Mesenchymal stem cell (in vitro differentiated cells and primary cell): ENCODE measurements around the gene FRMD4A.
A peak's percentile ranks its signal among the peaks of the same experiment; 100 is the strongest.
"Not testable (repeated sequence)": the region's sequence is repeated elsewhere in the genome, so short reads cannot be mapped to it uniquely, and the experiment has no call there.

Experiments
- DNase-seq: peaks from one replicate; pipeline ENCODE4 v3.0.0-alpha.2; 2013
- H2AFZ ChIP-seq: one replicate; pipeline ENCODE4 v1.6.1; 2013; ENCODE audit warnings: low read depth, mild to moderate bottlenecking, control low read depth, inconsistent platforms, low read length, moderate library complexity
- H2AK5ac ChIP-seq: 2 replicates; pipeline ENCODE4 v1.6.1; 2013; ENCODE audit warnings: low read length, moderate library complexity, mild to moderate bottlenecking, inconsistent platforms; ENCODE audit not compliant: severe bottlenecking
- H2BK120ac ChIP-seq: one replicate; pipeline ENCODE4 v1.6.1; 2013; ENCODE audit warnings: low read depth, mild to moderate bottlenecking, inconsistent platforms, low read length, moderate library complexity
- H2BK12ac ChIP-seq, 2 experiments: one replicate each; pipeline ENCODE4 v1.6.1; 2013; ENCODE audit warnings: inconsistent platforms in 2 of 2, low read length in 2 of 2, mild to moderate bottlenecking in 2 of 2, moderate library complexity in 2 of 2, control low read depth in 1 of 2
- H2BK15ac ChIP-seq: one replicate; pipeline ENCODE4 v1.6.1; 2013; ENCODE audit warnings: mild to moderate bottlenecking, low read depth, inconsistent platforms; ENCODE audit not compliant: poor library complexity, severe bottlenecking
- H2BK5ac ChIP-seq: 2 replicates; pipeline ENCODE4 v1.6.1; 2013; ENCODE audit warnings: low read depth, mild to moderate bottlenecking, low read length, control low read depth, inconsistent platforms; ENCODE audit not compliant: poor library complexity, severe bottlenecking
- H3K14ac ChIP-seq, 2 experiments: one replicate each; pipeline ENCODE4 v1.6.1; 2013; ENCODE audit warnings: inconsistent platforms in 2 of 2, low read length in 2 of 2, control low read depth in 1 of 2, mild to moderate bottlenecking in 1 of 2, moderate library complexity in 1 of 2
- H3K18ac ChIP-seq, 2 experiments: one replicate each; pipeline ENCODE4 v1.6.1; 2013; ENCODE audit warnings: inconsistent platforms in 2 of 2, low read length in 2 of 2, control low read depth in 1 of 2, low read depth in 1 of 2, mild to moderate bottlenecking in 1 of 2
- H3K23ac ChIP-seq, 2 experiments: one replicate each; pipeline ENCODE4 v1.6.1; 2013; ENCODE audit warnings: inconsistent platforms in 2 of 2, low read length in 2 of 2, mild to moderate bottlenecking in 2 of 2, moderate library complexity in 2 of 2, control low read depth in 1 of 2
- H3K27ac ChIP-seq: 2 replicates; pipeline ENCODE4 v1.5.1; 2013; ENCODE audit warnings: mild to moderate bottlenecking, moderate library complexity, low read length, control low read depth, inconsistent platforms; ENCODE audit not compliant: poor library complexity, severe bottlenecking
- H3K27me3 ChIP-seq, 2 experiments: 2 replicates each; pipeline versions ENCODE4 v1.6.1 to v1.7.0; 2013; ENCODE audit warnings: low read length in 2 of 2, mild to moderate bottlenecking in 2 of 2, moderate library complexity in 2 of 2, control low read depth in 1 of 2, inconsistent platforms in 1 of 2; ENCODE audit not compliant: control insufficient read depth in 1 of 2, insufficient read depth in 1 of 2
- H3K36me3 ChIP-seq, 2 experiments: 2 replicates each; pipeline versions ENCODE4 v1.6.1 to v1.7.0; 2013; ENCODE audit warnings: low read length in 2 of 2, control low read depth in 1 of 2, inconsistent platforms in 1 of 2, low read depth in 1 of 2, mild to moderate bottlenecking in 1 of 2; ENCODE audit not compliant: insufficient read depth in 2 of 2, control insufficient read depth in 1 of 2
- H3K4ac ChIP-seq, 2 experiments: one replicate each; pipeline ENCODE4 v1.6.1; 2013; ENCODE audit warnings: inconsistent platforms in 2 of 2, low read length in 2 of 2, mild to moderate bottlenecking in 2 of 2, moderate library complexity in 2 of 2, control low read depth in 1 of 2, low read depth in 1 of 2
- H3K4me1 ChIP-seq: 2 replicates; pipeline ENCODE4 v1.6.1; 2013; ENCODE audit warnings: low read depth, low read length, control low read depth; ENCODE audit not compliant: control insufficient read depth, insufficient read depth
- H3K4me2 ChIP-seq: 2 replicates; pipeline ENCODE4 v1.6.1; 2013; ENCODE audit warnings: low read length, mild to moderate bottlenecking, inconsistent platforms; ENCODE audit not compliant: poor library complexity, severe bottlenecking
- H3K4me3 ChIP-seq, 2 experiments: 2 replicates each; pipeline versions ENCODE4 v1.5.1 to v1.7.0; 2013; ENCODE audit warnings: low read length in 2 of 2, mild to moderate bottlenecking in 2 of 2, control low read depth in 1 of 2, low read depth in 1 of 2; ENCODE audit not compliant: insufficient read depth in 1 of 2
- H3K79me1 ChIP-seq: replicated peaks from 2 replicates; pipeline ENCODE4 v1.6.1; 2013; ENCODE audit warnings: mild to moderate bottlenecking, control low read depth, low read length, inconsistent platforms; ENCODE audit not compliant: poor library complexity, severe bottlenecking
- H3K9ac ChIP-seq: 2 replicates; pipeline ENCODE4 v1.7.0; 2013; ENCODE audit warnings: mild to moderate bottlenecking, low read length, moderate library complexity
- H3K9me3 ChIP-seq: 2 replicates; pipeline ENCODE4 v1.7.0; 2013; ENCODE audit warnings: mild to moderate bottlenecking, low read length; ENCODE audit not compliant: control insufficient read depth
- H4K8ac ChIP-seq: one replicate; pipeline ENCODE4 v1.6.1; 2013; ENCODE audit warnings: inconsistent platforms, mild to moderate bottlenecking, low read length, moderate library complexity
- H4K91ac ChIP-seq: one replicate; pipeline ENCODE4 v1.6.1; 2013; ENCODE audit warnings: mild to moderate bottlenecking, low read length, inconsistent platforms
- WGBS: methylation state at CpG from one replicate; pipeline ENCODE4 v1.1.7; 2013; ENCODE audit warnings: mixed read lengths; 5-methylcytosine and 5-hydroxymethylcytosine counted together

Gene FRMD4A

DNA sequence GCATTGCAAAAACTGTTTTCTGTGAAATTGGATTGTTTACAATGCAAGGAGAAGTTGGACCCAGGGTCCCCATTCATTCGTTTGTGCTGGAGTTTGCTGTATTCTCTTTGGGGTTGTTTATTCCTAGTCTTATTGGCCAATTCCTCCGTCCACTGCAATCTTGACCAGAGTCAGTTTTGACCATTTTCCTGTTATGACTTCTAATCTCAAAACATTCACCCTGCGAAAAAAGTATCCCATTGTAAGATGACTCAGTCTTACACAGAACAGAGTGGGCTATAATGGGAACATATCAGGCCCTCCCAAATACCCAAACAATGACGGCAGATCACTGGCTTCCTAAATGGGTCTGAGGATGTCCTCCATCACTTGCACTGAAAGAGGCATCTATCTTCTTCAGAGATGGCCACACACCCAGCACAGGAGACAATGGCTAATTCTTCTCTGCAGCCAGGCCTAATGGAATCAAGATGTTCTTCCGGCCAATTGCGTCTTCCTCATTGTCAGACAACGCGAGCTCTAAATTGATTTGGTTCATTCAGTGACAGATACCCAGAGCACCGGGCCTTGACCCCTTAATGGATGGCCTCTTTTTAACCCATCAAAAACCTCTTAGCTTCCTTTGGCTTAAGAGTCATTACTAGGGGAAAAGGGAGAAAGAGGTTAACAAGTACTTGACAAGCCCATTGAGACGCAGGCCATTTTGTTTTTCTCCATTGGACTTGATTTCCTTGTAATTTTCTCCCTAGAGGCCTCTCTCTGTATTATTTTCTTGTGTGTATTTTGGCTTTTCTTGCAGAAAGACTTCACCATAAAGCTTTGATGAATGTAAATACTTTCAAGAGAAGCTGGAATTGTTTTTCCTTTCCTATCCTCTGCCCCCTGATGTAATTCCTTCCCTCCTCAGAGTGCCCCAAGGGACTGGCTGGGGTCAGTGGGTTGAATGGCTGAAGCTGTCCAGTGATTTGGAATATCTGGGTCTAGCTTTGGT is 614.3 kb downstream of the FRMD4A start:
- no peak overlapping the region for H2BK12ac ChIP-seq
- H3K14ac ChIP-seq = no peak overlapping the region
- no peaks in the 10 kb centered on the region for H3K36me3 ChIP-seq
- peak overlapping the region; percentile 81 for H2BK120ac ChIP-seq
- H2AK5ac ChIP-seq = peak overlapping the region; percentile 92
- peak overlapping the region; percentile 76 for H3K27ac ChIP-seq
- H4K8ac ChIP-seq = no peak overlapping the region
- H3K4me2 ChIP-seq = no peak overlapping the region
- WGBS = 11% methylated on average over 9 of the region's 10 CpGs
- no peaks in the 10 kb centered on the region for H3K27me3 ChIP-seq
- peak; percentile 79 for DNase-seq
- H3K4ac ChIP-seq = no peak overlapping the region
- H2BK5ac ChIP-seq = no peak overlapping the region
- H3K4me3 ChIP-seq = no peak overlapping the region
- peaks cover 27% of the 10 kb centered on the region for H3K4me1 ChIP-seq
- no peak overlapping the region for H2AFZ ChIP-seq
- H4K91ac ChIP-seq = no peak overlapping the region
- H3K9me3 ChIP-seq = no peaks in the 10 kb centered on the region
- H3K9ac ChIP-seq = no peak overlapping the region
- H3K18ac ChIP-seq = peak overlapping the region in 1 of 2 experiments; percentile 56
- no peak overlapping the region for H3K23ac ChIP-seq
- H3K79me1 ChIP-seq = no peaks in the 10 kb centered on the region
- H2BK15ac ChIP-seq = no peak overlapping the region

DNA sequence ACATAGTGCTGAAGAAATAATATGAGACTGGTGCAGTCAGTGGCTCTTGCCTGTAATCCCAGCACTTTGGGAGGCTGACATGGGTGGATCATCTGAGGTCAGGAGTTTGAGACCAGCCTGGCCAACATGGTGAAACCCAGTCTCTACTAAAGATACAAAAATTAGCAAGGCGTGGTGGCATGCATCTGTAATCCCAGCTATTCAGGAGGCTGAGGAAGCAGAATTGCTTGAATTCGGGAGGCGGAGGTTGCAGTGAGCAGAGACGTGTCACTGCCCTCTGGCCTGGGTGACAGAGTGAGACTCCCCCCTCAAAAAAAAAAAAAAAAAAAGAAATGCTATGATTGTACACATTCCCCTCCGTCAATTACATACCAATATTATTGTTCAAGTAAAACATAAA is 615.1 kb downstream of the FRMD4A start:
- H3K27me3 ChIP-seq, H3K79me1 ChIP-seq, H3K27ac ChIP-seq, H2BK12ac ChIP-seq, H3K36me3 ChIP-seq, H3K23ac ChIP-seq, H3K9me3 ChIP-seq, DNase-seq, H3K18ac ChIP-seq, H3K4me2 ChIP-seq, H3K14ac ChIP-seq, H2AK5ac ChIP-seq, H4K91ac ChIP-seq, H2AFZ ChIP-seq, H3K4me3 ChIP-seq, H2BK120ac ChIP-seq, H3K4ac ChIP-seq, H4K8ac ChIP-seq, H3K9ac ChIP-seq, H2BK15ac ChIP-seq, H2BK5ac ChIP-seq: not testable (repeated sequence)
- 41% methylated on average over 3 of the region's 5 CpGs for WGBS
- peaks cover 32% of the 10 kb centered on the region for H3K4me1 ChIP-seq

DNA sequence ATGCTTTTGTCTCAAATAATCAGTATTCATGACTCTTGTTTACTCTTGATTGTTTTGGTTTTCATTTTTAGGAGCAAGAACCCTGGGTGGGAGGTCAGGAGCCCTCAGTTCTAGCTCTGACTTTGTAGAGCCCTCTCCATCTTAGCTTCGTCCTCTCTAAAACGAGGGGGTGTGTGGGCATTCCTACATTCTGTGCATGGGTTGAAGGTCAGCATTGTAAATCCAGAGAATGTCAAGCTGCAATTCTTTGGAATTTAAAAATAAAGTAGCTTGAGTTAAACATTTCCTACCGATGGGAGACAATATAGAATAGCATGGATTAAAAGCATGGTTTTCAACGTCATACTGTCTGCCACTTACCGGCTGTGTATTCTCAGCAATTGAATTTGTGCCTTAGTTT is 615.6 kb downstream of the FRMD4A start:
- H4K8ac ChIP-seq = no peak overlapping the region
- peak; percentile 29 for DNase-seq
- no peak overlapping the region for H2BK12ac ChIP-seq
- H3K4me2 ChIP-seq = no peak overlapping the region
- no peak overlapping the region for H3K14ac ChIP-seq
- no peak overlapping the region for H3K23ac ChIP-seq
- 54% methylated on average over 4 of the region's 5 CpGs for WGBS
- no peak overlapping the region for H2BK120ac ChIP-seq
- no peak overlapping the region for H3K4ac ChIP-seq
- H4K91ac ChIP-seq = no peak overlapping the region
- peak overlapping the region; percentile 78 for H2AK5ac ChIP-seq
- peaks cover 0 to under 1% of the 10 kb centered on the region in 2 experiments for H3K36me3 ChIP-seq
- H2BK15ac ChIP-seq = no peak overlapping the region
- H3K79me1 ChIP-seq = peaks cover 11% of the 10 kb centered on the region
- no peaks in the 10 kb centered on the region for H3K9me3 ChIP-seq
- H3K27ac ChIP-seq = no peak overlapping the region
- no peak overlapping the region for H2BK5ac ChIP-seq
- H3K4me1 ChIP-seq = peaks cover 35% of the 10 kb centered on the region
- H3K4me3 ChIP-seq = no peak overlapping the region
- H2AFZ ChIP-seq = no peak overlapping the region
- no peak overlapping the region for H3K18ac ChIP-seq
- no peak overlapping the region for H3K9ac ChIP-seq
- no peaks in the 10 kb centered on the region for H3K27me3 ChIP-seq

DNA sequence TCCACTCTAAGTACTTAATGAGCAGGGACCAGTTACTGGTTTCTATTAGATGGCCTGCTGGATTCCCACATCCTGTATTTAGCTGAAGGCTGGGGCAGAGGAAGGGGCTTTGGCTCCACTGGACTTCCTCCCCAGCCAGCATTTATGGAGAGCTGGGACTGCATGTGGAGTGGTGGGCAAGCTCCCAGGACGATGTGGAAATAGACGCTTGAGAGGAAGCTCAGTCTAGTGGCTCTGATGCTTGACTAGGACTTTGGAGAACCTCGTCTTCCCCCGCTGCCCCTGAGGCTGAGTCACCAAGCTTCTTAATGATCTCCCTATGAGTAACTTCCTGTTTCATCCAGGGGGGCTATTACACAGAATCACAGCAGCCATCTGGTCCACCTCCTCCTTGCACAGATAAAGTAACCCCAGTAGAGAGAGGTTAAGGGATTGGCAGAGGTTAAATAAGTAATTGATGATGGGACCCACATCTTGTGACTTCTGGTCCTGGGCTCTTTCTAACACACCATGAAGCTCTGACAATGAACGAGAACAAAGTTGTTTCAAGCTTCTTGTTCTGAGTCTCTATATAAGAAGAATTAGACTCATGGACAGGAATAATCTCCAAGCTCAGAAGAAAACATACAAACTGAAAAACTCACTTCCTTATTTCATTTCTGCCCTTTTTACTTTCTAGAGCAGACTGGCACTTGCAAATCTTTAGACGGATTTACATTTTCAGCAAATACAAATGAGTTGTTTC is 617.7 kb downstream of the FRMD4A start:
- Histone ChIP-seq H3K79me1 (peaks cover 13% of the 10 kb centered on the region), H2BK12ac (peak overlapping the region in 1 of 2 experiments; percentile 99)

More for the DNA sequence above, 617.7 kb downstream of the FRMD4A start:
- Histone ChIP-seq H3K23ac (no peak overlapping the region), H2AK5ac (peak overlapping the region; percentile 97), H3K36me3 (peaks cover 0 to 4% of the 10 kb centered on the region in 2 experiments), H3K9ac (peak overlapping the region; percentile 61), H3K9me3 (no peaks in the 10 kb centered on the region), H3K4me3 (peak overlapping the region in 1 of 2 experiments; percentile 31), H3K14ac (no peak overlapping the region), H2BK120ac (peak overlapping the region; percentile 49), H3K27ac (peak overlapping the region; percentile 79), H3K4ac (peak overlapping the region; percentile 76 to 87), H2BK5ac (peak overlapping the region; percentile 63), H3K4me1 (peaks cover 33% of the 10 kb centered on the region), H4K8ac (peak overlapping the region; percentile 94), H4K91ac (peak overlapping the region; percentile 83), H3K18ac (peak overlapping the region; percentile 71 to 92), H2AFZ (no peak overlapping the region), H3K4me2 (no peak overlapping the region), H3K27me3 (no peaks in the 10 kb centered on the region), H2BK15ac (no peak overlapping the region)
- DNase-seq = peak; percentile 99
- 5% methylated on average over 4 of the region's 6 CpGs for WGBS
